GM23338 (cell line): ENCODE data around the gene RAB7B. TPM values are rescaled to one million over a fixed set of nuclear protein-coding genes. Genes with fewer than 3 reads are reported as not detected.

Experiments
- ATAC-seq: fragments of 200-7000 bp; cut with Tn5 transposase; 3 replicates; pipeline ENCODE4 v1.9.1; 2020
- DNase-seq: peaks from one replicate; pipeline ENCODE4 v3.0.0-alpha.2; 2015; ENCODE audit warnings: low spot score
- H2AFZ ChIP-seq: fragments of 200-600 bp; sonication (generic); 2 replicates; pipeline ENCODE4 v1.8.0; 2016; ENCODE audit warnings: antibody characterized with exemption, mild to moderate bottlenecking, moderate library complexity
- H3F3A ChIP-seq: fragments of 200-600 bp; sonication (generic); replicated peaks from 2 replicates; pipeline ENCODE4 v1.8.0; 2017; ENCODE audit warnings: antibody characterized with exemption, mixed run types, low read depth
- H3K27ac ChIP-seq: fragments of 200-600 bp; sonication (generic); 2 replicates; pipeline ENCODE4 v1.6.1; 2016; ENCODE audit warnings: low read depth
- H3K27me3 ChIP-seq: fragments of 200-600 bp; sonication (generic); 2 replicates; pipeline ENCODE4 v1.8.0; 2016; ENCODE audit warnings: mild to moderate bottlenecking, mixed run types, moderate library complexity; ENCODE audit not compliant: insufficient read depth
- H3K36me3 ChIP-seq: fragments of 200-600 bp; sonication (generic); 2 replicates; pipeline ENCODE4 v1.8.0; 2016; ENCODE audit warnings: mild to moderate bottlenecking; ENCODE audit not compliant: insufficient read depth
- H3K4me1 ChIP-seq: fragments of 200-600 bp; sonication (generic); 2 replicates; pipeline ENCODE4 v1.8.0; 2016; ENCODE audit warnings: mild to moderate bottlenecking, moderate library complexity; ENCODE audit not compliant: insufficient read depth
- H3K4me2 ChIP-seq: fragments of 200-600 bp; sonication (generic); 2 replicates; pipeline ENCODE4 v1.7.1; 2017; ENCODE audit warnings: mixed run types
- H3K4me3 ChIP-seq: fragments of 200-600 bp; sonication (generic); 2 replicates; pipeline ENCODE4 v1.6.1; 2016; ENCODE audit warnings: mixed run types
- H3K79me2 ChIP-seq: fragments of 200-600 bp; sonication (generic); replicated peaks from 2 replicates; pipeline ENCODE4 v1.8.0; 2017; ENCODE audit warnings: mild to moderate bottlenecking; ENCODE audit not compliant: insufficient read depth
- H3K9me2 ChIP-seq: fragments of 200-600 bp; sonication (generic); 2 replicates; pipeline ENCODE4 v1.8.0; 2017; ENCODE audit not compliant: insufficient read depth
- H4K20me1 ChIP-seq: fragments of 200-600 bp; sonication (generic); replicated peaks from 2 replicates; pipeline ENCODE4 v1.8.0; 2017; ENCODE audit warnings: mild to moderate bottlenecking; ENCODE audit not compliant: insufficient read depth
- H3K27ac Mint-ChIP-seq: 2 replicates; pipeline ENCODE4 v1.8.0; 2020; ENCODE audit warnings: inconsistent platforms, mild to moderate bottlenecking, moderate library complexity, mixed read lengths
- H3K27me3 Mint-ChIP-seq: 3 replicates; pipeline ENCODE4 v1.8.0; 2022; ENCODE audit warnings: low read depth, mild to moderate bottlenecking, moderate library complexity, mixed read lengths, inconsistent platforms; ENCODE audit not compliant: insufficient read depth, poor library complexity
- H3K36me3 Mint-ChIP-seq: 3 replicates; pipeline ENCODE4 v1.8.0; 2021; ENCODE audit warnings: low read depth, mild to moderate bottlenecking, inconsistent platforms, moderate library complexity, mixed read lengths
- H3K4me1 Mint-ChIP-seq: 3 replicates; pipeline ENCODE4 v1.8.0; 2020; ENCODE audit warnings: mild to moderate bottlenecking, inconsistent platforms, mixed read lengths
- H3K4me3 Mint-ChIP-seq: 3 replicates; pipeline ENCODE4 v1.8.0; 2021; ENCODE audit warnings: moderate library complexity, mild to moderate bottlenecking, inconsistent platforms, mixed read lengths
- H3K9me3 Mint-ChIP-seq: 3 replicates; pipeline ENCODE4 v1.8.0; 2020; ENCODE audit warnings: moderate library complexity, mild to moderate bottlenecking, inconsistent platforms, mixed read lengths
- CREB1 ChIP-seq: fragments of 250-450 bp; sonication (Bioruptor Pico); IDR thresholded peaks from 2 replicates; pipeline ENCODE4 v1.5.0; 2020; ENCODE audit warnings: low read depth, mild to moderate bottlenecking, moderate library complexity
- EZH2phosphoT487 ChIP-seq: fragments of 200-600 bp; sonication (generic); IDR thresholded peaks from one replicate; pipeline ENCODE4 v1.8.1; 2018; ENCODE audit warnings: antibody characterized with exemption; ENCODE audit not compliant: unreplicated experiment
- POLR2AphosphoS5 ChIP-seq: IDR thresholded peaks from 2 replicates; pipeline ENCODE4 v1.6.1; 2016; ENCODE audit warnings: antibody characterized with exemption, low read depth
- STAT1 ChIP-seq: IDR thresholded peaks from one replicate; pipeline ENCODE4 v1.6.1; 2016; ENCODE audit warnings: antibody characterized with exemption; ENCODE audit not compliant: unreplicated experiment
- ZNF114 ChIP-seq: fragments of 250-450 bp; sonication (Bioruptor Pico); IDR thresholded peaks from 2 replicates; pipeline ENCODE4 v1.5.0; 2020; ENCODE audit warnings: mild to moderate bottlenecking, moderate library complexity
- polyA plus RNA-seq: library from polyadenylated mRNA; unstranded; fragments of >200 nt; fragmentation: Nextera tagmentation; extraction: Ambion mirVana; gene quantifications from 2 replicates; pipeline ENCODE4 v1.2.1, GENCODE V29; 2016
- total RNA-seq: library from RNA; depleted of rRNA; stranded (reverse); fragments of >200 nt; shearing (Covaris generic); gene quantifications from 2 replicates; pipeline ENCODE4 v1.2.3, GENCODE V29; 2014
- TF ChIP-seq, protein P1 (sequence below): fragments of 250-450 bp; sonication (Bioruptor Pico); IDR thresholded peaks from 2 replicates; pipeline ENCODE4 v1.5.0; 2020; ENCODE audit warnings: mild to moderate bottlenecking, moderate library complexity
- TF ChIP-seq, protein P2 (sequence below), 2 experiments: fragments of 200-600 bp in 1 of 2; sonication (generic) in 1 of 2; conservative IDR thresholded peaks; 2 replicates each; pipeline versions ENCODE4 v1.5.1 to v1.6.1; 2016 to 2017; ENCODE audit warnings: antibody characterized with exemption in 2 of 2, low read depth in 2 of 2, mild to moderate bottlenecking in 2 of 2, moderate library complexity in 1 of 2

Gene RAB7B
- total and polyA plus RNA-seq, 2 experiments from 2014 or later, result not detected

DNA sequence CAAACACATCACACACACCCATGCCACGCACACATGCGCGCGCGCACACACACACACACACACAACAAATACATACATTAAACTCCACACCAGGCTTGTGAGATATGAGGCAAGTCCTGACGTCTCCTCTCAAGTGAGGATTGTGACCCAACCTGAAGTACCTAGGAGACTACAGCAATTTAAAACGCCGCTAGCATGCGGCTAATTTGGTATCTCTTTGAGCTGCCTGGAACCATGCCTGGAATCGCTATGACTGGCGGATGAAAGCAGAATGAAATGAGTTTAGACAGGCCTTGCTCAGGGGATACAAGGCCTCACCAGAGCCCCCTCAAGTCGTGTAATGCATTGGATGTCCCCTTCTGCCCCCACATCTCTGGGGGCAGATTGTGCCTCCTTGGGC lies 1.6 kb upstream of the RAB7B start (continued):
- TF ChIP-seq, protein P1, sequence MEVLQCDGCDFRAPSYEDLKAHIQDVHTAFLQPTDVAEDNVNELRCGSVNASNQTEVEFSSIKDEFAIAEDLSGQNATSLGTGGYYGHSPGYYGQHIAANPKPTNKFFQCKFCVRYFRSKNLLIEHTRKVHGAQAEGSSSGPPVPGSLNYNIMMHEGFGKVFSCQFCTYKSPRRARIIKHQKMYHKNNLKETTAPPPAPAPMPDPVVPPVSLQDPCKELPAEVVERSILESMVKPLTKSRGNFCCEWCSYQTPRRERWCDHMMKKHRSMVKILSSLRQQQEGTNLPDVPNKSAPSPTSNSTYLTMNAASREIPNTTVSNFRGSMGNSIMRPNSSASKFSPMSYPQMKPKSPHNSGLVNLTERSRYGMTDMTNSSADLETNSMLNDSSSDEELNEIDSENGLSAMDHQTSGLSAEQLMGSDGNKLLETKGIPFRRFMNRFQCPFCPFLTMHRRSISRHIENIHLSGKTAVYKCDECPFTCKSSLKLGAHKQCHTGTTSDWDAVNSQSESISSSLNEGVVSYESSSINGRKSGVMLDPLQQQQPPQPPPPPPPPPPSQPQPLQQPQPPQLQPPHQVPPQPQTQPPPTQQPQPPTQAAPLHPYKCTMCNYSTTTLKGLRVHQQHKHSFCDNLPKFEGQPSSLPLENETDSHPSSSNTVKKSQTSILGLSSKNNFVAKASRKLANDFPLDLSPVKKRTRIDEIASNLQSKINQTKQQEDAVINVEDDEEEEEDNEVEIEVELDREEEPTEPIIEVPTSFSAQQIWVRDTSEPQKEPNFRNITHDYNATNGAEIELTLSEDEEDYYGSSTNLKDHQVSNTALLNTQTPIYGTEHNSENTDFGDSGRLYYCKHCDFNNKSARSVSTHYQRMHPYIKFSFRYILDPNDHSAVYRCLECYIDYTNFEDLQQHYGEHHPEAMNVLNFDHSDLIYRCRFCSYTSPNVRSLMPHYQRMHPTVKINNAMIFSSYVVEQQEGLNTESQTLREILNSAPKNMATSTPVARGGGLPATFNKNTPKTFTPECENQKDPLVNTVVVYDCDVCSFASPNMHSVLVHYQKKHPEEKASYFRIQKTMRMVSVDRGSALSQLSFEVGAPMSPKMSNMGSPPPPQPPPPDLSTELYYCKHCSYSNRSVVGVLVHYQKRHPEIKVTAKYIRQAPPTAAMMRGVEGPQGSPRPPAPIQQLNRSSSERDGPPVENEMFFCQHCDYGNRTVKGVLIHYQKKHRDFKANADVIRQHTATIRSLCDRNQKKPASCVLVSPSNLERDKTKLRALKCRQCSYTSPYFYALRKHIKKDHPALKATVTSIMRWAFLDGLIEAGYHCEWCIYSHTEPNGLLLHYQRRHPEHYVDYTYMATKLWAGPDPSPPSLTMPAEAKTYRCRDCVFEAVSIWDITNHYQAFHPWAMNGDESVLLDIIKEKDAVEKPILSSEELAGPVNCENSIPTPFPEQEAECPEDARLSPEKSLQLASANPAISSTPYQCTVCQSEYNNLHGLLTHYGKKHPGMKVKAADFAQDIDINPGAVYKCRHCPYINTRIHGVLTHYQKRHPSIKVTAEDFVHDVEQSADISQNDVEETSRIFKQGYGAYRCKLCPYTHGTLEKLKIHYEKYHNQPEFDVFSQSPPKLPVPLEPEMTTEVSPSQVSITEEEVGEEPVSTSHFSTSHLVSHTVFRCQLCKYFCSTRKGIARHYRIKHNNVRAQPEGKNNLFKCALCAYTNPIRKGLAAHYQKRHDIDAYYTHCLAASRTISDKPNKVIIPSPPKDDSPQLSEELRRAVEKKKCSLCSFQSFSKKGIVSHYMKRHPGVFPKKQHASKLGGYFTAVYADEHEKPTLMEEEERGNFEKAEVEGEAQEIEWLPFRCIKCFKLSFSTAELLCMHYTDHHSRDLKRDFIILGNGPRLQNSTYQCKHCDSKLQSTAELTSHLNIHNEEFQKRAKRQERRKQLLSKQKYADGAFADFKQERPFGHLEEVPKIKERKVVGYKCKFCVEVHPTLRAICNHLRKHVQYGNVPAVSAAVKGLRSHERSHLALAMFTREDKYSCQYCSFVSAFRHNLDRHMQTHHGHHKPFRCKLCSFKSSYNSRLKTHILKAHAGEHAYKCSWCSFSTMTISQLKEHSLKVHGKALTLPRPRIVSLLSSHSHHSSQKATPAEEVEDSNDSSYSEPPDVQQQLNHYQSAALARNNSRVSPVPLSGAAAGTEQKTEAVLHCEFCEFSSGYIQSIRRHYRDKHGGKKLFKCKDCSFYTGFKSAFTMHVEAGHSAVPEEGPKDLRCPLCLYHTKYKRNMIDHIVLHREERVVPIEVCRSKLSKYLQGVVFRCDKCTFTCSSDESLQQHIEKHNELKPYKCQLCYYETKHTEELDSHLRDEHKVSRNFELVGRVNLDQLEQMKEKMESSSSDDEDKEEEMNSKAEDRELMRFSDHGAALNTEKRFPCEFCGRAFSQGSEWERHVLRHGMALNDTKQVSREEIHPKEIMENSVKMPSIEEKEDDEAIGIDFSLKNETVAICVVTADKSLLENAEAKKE (CRISPR knock-in tag), result no peak
- TF ChIP-seq STAT1 (no peak), EZH2phosphoT487 (no peak)

DNA sequence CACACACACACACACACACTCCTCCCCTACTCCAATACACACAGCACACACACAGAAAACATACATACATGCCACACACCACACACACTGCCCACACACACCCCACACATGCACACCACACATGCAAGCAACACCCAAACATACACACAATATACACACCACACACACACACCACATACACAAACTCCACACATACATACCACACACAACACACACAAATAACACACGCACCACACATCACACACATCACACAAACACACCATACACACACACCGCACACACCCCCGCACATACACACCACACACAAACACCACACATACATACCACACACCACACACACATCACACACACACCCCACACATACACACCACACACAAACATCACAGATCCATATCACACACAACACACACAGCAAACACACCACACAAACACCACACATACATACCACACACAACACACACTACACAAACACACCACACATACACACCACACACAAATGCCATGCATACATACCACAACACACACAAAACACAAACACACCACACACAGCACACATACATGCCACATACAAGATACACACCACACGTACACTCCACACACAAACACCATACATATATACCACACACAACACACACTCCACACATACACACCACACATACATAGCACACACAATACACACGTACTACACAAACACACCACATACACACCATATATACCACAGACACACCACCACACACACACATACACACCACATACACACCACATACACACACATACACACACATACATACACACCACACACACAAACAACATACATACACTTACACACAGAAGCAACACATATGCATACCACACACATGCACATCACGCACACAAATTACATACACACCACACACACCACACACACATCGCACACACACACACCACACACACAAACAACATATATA lies 932 bp upstream of the RAB7B start:
- Mint-ChIP-seq H3K27me3 (peaks cover 23% of the 10 kb centered on the region), H3K27ac (no peak overlapping the region; the same call in none of the 2 replicates), H3K4me3 (no peak overlapping the region), H3K4me1 (peaks cover 4% of the 10 kb centered on the region; the same call in 1 of the 3 replicates), H3K36me3 (no peaks in the 10 kb centered on the region), H3K9me3 (no peaks in the 10 kb centered on the region)
- no peak overlapping the region for H3K27ac ChIP-seq
- H3K4me2 ChIP-seq, result no peak overlapping the region
- H3K9me2 ChIP-seq, result no peaks in the 10 kb centered on the region
- DNase-seq (no peak), ATAC-seq (no peak)
- H3K79me2 ChIP-seq, result no peaks in the 10 kb centered on the region
- no peaks in the 10 kb centered on the region for H4K20me1 ChIP-seq
- H2AFZ ChIP-seq, result no peak overlapping the region
- no peaks in the 10 kb centered on the region for H3F3A ChIP-seq
- 0 out of 2 replicates have a peak, but pooled peaks cover 4% of the 10 kb centered on the region for H3K27me3 ChIP-seq
- H3K4me1 ChIP-seq, result no peaks in the 10 kb centered on the region
- H3K36me3 ChIP-seq, result no peaks in the 10 kb centered on the region
- no peak overlapping the region for H3K4me3 ChIP-seq
- no peak for TF ChIP-seq CREB1 (CRISPR knock-in tag)
- TF ChIP-seq STAT1, result no peak
- TF ChIP-seq, protein P2, sequence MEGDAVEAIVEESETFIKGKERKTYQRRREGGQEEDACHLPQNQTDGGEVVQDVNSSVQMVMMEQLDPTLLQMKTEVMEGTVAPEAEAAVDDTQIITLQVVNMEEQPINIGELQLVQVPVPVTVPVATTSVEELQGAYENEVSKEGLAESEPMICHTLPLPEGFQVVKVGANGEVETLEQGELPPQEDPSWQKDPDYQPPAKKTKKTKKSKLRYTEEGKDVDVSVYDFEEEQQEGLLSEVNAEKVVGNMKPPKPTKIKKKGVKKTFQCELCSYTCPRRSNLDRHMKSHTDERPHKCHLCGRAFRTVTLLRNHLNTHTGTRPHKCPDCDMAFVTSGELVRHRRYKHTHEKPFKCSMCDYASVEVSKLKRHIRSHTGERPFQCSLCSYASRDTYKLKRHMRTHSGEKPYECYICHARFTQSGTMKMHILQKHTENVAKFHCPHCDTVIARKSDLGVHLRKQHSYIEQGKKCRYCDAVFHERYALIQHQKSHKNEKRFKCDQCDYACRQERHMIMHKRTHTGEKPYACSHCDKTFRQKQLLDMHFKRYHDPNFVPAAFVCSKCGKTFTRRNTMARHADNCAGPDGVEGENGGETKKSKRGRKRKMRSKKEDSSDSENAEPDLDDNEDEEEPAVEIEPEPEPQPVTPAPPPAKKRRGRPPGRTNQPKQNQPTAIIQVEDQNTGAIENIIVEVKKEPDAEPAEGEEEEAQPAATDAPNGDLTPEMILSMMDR (conservative IDR thresholded peaks at IDR 0.05; ENCODE audit: low read depth in 2 of 2), result no peak
- TF ChIP-seq ZNF114 (CRISPR knock-in tag), result no peak
- TF ChIP-seq POLR2AphosphoS5, result no peak
